Epidermal melanocyte (primary cell): ENCODE data around the gene EBLN2.

Experiments used
- DNase-seq: peaks from one replicate; pipeline ENCODE4 v3.0.0; 2011; ENCODE audit warnings: low spot score; ENCODE audit not compliant: insufficient read length

Gene EBLN2

DNA sequence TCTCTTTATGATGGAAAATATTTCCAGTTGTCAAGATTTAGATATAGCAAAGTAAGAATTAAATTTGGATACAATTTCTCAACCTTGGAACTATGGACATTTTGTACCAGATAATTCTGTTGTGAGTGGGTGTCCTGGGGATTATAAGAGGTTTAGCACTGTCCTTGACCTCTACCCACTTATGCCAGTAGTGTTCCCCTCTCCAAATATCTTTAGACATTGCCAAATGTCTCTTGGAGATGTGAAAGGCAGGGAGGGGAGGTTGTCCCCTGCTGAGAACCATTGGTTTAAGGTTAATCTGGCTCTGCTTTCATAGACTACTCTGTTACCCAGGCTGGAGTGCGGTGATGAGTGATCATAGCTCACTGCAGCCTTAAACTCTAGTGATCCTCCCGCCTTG lies at the start of gene EBLN2:
Gene EBLN2, plus strand, starts transcription at position 244 of the 400 bp plus-strand sequence. CDS start 423 bp downstream, outside the sequence.
- DNase-seq: no peak

DNA sequence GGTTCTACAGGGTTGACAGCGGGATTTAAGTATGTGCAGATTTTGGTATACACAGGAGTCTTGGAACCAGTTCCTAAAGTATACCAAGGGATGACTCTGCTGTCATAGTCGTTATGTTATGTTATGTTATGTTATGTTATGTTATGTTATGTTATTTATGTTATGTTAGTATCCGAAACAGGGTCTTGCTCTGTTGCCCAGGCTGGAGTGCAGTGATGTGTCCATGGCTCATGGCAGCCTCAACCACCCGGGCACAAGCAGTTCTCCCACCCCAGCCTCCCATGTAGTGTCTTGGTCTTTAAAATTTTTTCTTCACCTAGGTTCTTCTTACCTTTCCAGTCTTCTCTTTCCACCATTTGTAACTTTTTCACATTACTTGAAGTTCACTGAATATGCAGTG lies 43.2 kb upstream of the EBLN2 start:
- DNase-seq: no peak

- DNase-seq: no peak
Measured at GRCh38 chr3:73018790-73019441, 42.5 kb upstream of the EBLN2 start.

DNA sequence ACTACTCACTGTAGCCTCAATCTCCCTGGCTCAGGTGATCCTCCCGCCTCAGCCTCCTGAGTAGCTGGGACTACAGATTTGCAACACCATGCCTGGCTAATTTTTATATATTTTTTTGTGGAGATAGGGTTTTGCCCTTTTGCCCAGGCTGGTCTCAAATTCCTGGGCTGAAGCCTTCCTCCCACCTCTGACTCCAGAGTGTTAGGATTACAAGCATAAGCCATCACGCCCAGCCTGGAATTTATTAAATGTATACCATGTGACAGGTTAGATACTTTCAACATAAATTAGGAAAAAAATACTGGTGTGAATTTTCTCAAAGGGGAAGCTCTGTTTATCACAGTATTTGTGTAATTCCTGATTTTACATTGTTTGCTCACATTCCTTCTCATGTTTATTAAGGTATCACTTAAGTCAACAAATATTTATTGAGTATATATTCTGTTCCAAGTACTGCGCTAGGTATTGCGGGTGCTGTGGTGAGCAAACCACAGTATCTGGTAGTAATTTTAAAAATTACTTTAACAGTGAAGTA lies 40.1 kb upstream of the EBLN2 start:
- DNase-seq: no peak

- no peak for DNase-seq
Measured at GRCh38 chr3:73024836-73025235, 36.6 kb upstream of the EBLN2 start.

DNA sequence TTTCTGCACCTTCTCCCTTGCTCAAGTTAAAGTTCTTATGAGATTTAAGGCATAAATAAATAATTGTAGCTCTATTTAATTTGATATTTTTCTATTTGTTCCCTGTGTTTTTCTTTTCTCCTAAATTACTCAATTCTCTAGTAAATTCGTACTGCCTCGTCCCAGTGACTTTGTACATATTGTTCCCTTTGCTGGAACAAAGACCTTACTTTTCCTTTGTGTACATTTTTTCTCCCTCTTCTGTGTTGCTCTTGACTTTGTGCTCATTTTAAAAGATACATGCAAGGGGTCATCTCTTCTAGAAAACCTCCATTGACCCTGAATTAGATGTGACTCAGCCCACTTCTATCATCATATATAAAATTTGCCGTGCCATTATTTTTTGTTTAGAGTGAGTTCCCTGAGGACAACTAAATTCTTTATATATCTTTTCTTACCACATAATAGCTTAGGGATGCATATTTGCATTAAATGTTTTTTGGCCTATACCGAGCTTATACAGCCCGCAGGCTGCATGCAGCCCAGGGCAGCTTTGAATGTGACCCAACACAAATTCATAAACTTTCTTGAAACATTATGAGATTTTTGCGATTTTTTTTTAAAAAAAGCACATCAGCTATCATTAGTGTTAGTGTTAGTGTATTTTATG lies 35.2 kb upstream of the EBLN2 start:
- DNase-seq: no peak

- DNase-seq: no peak
Measured at GRCh38 chr3:73026760-73027113, 34.7 kb upstream of the EBLN2 start.

- no peak for DNase-seq
Measured at GRCh38 chr3:73028803-73029202, 32.7 kb upstream of the EBLN2 start.

DNA sequence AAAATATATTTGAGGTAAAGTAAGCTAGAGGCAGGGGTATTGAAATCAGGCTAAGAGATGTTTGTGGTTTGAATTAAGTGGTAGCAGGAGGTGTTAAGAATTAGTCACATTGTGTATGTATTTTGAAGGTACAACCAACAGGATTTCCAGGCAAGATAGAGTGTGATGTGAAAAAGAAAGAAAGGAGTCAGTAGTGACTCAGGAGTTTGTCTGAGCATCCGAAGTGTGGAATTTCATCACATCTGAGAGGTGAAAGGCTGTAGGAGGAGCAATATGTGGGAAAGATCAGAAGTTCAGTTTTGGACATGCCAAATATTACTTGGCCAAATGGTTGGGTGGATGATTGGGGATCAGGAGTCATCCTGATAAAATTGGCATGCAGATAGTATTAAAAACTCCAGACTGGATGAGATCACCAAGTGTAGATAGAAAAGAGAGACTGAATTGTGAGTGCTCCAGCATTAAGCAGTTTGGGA lies 32.1 kb upstream of the EBLN2 start:
- DNase-seq: no peak

DNA sequence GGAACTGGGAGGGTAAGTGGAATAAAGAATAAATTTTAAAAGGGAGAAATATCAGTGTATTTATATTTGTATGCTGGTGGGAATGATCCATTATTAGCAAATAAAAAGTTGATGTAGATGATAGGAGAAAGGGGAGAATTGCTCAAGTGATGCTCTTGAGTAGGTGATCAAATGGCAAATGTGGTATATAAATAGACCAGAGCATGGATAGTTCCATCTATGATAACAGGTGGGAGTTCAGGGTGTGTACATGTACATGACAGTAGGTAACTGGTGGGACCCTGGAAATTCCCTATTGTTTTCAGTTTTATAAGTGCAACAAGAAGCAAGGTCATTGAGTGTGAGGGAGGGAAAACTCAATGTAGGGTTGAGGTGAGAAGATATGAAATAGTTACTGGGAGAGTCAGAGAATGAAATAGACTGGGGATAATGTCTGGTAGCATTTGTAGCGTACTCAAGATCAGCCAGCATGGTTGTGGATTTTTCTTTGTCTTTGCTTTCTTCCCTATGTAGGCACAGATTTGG lies 31.3 kb upstream of the EBLN2 start:
- DNase-seq: no peak

DNA sequence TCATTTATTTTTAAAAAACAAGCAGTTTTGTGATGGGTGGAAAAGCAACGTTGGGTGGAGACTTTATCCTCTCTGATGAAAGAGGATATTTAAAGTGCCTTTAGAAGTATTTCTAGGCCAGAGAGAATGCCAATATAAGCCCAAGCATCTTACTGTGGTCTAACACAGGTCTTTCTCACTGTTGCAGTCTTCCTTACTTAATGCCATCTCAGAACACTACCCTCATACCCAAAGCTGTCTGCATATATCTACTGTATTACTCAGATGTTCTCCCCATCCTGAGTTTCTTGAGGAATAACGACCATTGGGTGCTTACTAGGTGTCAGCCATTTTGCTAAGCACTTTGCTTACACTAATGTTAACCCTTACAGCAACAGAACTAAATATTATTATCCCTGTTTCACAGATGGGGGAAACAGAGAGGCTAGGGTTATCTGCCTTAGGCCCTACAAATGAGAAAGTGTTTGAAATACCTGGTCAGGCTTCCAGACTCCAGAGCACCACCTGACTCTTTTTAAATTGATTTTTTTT lies 29.8 kb upstream of the EBLN2 start:
- DNase-seq: no peak

DNA sequence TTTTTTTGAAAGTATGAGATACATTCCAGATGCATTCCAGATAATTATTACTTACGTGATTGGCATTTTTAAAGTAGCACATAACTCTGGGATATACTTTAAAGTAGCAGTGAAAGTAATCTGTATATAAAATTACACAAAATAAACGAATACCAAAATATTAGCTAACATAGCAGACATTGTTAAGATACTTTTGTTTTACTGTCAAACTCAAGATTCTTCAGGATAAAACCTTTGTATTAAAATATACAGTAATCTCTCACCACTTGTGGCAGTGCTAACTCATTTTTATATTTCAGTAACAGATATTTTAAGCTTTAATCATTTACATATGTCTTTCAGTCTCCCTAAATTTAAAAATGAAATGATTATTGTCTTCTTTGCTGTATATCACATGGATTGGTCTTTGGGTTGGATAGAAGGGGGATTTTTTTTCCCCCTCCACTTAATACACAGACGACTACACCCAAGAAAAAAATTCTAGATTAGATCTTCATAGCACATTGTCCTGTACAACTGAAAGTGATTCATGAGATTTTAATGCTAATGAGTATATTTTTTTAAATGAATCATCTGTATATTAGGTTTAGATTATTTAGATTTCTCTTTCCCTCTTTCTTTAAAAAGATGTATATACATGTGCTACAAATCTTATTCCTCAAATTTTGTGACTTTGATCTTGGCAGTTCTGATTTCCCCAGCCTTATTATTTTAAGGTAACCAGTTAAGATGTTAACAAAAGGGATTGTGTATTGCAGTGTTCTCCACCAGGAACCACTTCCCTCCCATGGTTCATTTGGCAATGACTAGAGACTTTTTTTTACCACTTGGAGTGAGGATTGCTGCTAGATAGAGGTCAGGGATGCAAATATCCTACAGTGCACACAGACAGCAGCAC lies 24.5 kb upstream of the EBLN2 start:
- DNase-seq: no peak

DNA sequence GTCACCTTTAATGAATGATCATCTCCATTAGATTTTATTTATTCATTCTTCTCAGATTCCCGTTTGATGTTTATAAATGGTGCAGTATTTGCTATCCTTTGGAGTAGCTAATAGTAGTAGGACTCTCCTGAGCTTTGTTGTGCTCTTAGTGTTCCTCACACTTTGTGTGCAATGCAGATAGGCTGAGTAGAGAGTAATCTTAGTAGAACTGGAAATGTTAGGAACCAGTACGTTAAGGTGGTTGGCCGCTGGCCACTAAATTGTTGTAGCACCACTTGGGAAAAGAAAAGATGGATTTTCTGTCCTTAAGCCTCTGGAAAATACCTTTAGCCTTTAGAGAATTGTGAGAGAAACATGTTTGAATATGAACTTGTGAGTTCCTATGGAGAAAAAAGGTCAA lies 19.9 kb upstream of the EBLN2 start:
- DNase-seq: no peak

- no peak for DNase-seq
Measured at GRCh38 chr3:73043414-73043813, 18.0 kb upstream of the EBLN2 start.

- no peak for DNase-seq
Measured at GRCh38 chr3:73045391-73045790, 16.1 kb upstream of the EBLN2 start.

GRCh38 chr3:73046195-73046594 lies 15.3 kb upstream of the EBLN2 start:
- no peak for DNase-seq

DNA sequence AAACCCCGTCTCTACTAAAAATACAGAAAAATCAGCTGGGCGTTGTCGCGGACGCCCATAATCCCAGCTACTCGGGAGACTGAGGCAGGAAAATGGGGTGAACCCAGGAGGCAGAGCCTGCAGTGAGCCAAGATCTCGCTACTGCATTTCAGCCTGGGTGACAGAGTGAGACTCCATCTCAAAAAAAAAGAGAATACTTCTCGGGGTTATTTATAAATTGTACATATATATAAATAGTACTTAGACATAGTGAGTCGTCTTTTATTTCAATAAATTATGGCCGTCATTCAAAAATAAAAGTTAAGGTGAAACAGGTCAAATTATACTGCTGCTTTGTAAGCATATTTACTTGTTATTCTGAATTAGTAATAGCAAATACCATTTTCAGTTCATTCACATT lies 12.1 kb upstream of the EBLN2 start:
- no peak for DNase-seq

DNA sequence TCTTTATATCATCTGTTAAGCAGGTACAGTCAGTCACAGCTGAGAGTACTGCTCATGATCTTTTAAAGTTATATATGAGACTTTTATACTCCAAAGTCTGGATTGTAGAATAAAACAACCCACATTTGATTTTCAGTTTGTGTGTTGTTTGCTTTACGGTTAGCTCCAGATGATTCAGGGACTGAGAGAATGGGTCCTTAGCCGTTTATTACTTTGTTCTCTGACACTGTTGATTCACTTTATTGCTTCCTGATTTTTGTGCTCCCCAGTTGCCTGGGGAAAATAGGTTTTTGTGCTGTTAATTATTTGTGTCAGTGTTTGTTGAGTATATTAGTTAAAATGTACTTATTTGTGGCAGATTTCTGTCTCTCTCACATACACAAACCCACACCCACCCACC lies 8.6 kb upstream of the EBLN2 start:
- DNase-seq: no peak

- no peak for DNase-seq
Measured at GRCh38 chr3:73055583-73055982, 5.9 kb upstream of the EBLN2 start.

DNA sequence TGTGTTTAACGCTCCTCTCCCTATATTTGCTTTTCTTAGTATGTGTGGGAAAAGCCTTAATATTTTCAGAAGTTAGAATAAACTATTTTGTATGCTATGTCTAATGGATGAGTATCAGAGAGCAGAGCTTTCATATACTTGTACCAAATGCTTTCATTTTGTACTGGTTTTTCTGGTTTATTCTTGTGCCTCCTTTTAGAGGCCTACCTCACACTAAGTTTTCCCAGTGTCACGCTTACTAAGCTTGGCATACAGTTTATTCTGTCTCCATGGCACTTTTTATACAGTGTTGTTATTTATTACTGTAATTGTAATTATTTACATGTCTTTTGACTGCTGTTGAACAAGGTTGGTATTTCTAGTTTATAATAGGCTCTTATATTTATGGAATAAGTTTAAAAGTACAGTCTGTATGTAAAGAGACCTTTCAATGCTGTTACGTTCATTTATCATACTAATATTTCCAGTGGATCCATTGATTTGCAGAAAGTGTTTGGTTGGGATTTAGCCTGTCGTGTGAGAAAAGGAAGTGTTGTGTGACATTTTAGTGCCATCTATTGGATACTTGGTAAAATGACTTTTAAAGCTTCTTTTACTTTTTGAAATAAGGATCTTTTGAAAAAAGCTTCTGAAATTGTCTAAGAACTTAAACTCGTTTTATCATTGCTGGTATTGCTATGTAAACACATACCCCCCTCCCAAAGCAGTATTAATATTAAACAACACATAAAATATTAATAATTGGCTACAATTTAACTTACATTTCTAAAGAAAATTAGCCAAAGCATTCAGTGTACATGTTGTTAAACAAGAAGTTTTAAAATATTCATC lies 5.2 kb upstream of the EBLN2 start:
- no peak for DNase-seq

DNA sequence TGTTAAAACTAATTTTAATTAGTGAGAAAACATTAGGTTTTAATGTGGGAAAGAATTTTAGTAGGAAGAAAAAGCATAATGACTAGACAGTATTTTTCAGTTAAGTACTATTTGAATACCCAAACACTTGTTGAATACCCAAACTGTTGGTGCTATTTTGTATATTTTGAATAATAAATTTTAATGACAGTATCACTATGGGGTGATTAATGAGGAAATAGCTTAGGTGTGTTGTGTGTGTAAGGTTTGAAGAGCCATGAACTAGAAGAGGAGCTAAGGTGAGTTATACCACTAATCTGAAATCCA lies 4.7 kb upstream of the EBLN2 start:
- no peak for DNase-seq
